Parathyroid adenoma (tissue), 2 donors: ENCODE measurements around the gene MMP8.

Experiments
- H2AFZ ChIP-seq: fragments of 300-600 bp; sonication (generic); one replicate; pipeline ENCODE4 v1.7.0; 2017; ENCODE audit warnings: antibody characterized with exemption, mild to moderate bottlenecking
- H3K27ac ChIP-seq: fragments of 300-600 bp; sonication (generic); one replicate; pipeline ENCODE4 v1.7.0; 2017
- H3K27me3 ChIP-seq: fragments of 300-600 bp; sonication (generic); one replicate; pipeline ENCODE4 v1.7.0; 2017; ENCODE audit warnings: low read length; ENCODE audit not compliant: control insufficient read depth, insufficient read depth
- H3K36me3 ChIP-seq: fragments of 300-600 bp; sonication (generic); one replicate; pipeline ENCODE4 v1.7.0; 2017; ENCODE audit warnings: low read length; ENCODE audit not compliant: control insufficient read depth, insufficient read depth
- H3K4me1 ChIP-seq: fragments of 300-600 bp; sonication (generic); one replicate; pipeline ENCODE4 v1.7.0; 2017; ENCODE audit warnings: control low read depth
- H3K4me2 ChIP-seq: fragments of 300-600 bp; sonication (generic); one replicate; pipeline ENCODE4 v1.7.0; 2017; ENCODE audit warnings: low read length
- H3K4me3 ChIP-seq: fragments of 300-600 bp; sonication (generic); one replicate; pipeline ENCODE4 v1.7.0; 2017; ENCODE audit warnings: low read depth, low read length
- H3K79me2 ChIP-seq: fragments of 300-600 bp; sonication (generic); one replicate; pipeline ENCODE4 v1.7.0; 2017; ENCODE audit warnings: control low read depth
- H3K9ac ChIP-seq: fragments of 300-600 bp; sonication (generic); one replicate; pipeline ENCODE4 v1.7.0; 2017; ENCODE audit warnings: mild to moderate bottlenecking
- H3K9me3 ChIP-seq: fragments of 300-600 bp; sonication (generic); one replicate; pipeline ENCODE4 v1.7.0; 2017; ENCODE audit warnings: low read length; ENCODE audit not compliant: control insufficient read depth
- CTCF ChIP-seq: fragments of 300-600 bp; sonication (generic); IDR thresholded peaks from one replicate; pipeline ENCODE4 v1.7.0; 2017; ENCODE audit warnings: antibody characterized with exemption, mild to moderate bottlenecking
- donor health status: primary hyperparathyroidism.

Gene MMP8

GRCh38 chr11:102680945-102681344 lies 43.8 kb downstream of the MMP8 start:
- Histone ChIP-seq H3K9ac (no peak overlapping the region), H3K9me3 (no peaks in the 10 kb centered on the region), H3K79me2 (no peaks in the 10 kb centered on the region), H3K36me3 (no peaks in the 10 kb centered on the region), H3K4me2 (no peak overlapping the region), H2AFZ (no peak overlapping the region), H3K27me3 (no peaks in the 10 kb centered on the region), H3K4me3 (no peak overlapping the region), H3K27ac (no peak overlapping the region), H3K4me1 (no peaks in the 10 kb centered on the region)
- no peak for TF ChIP-seq CTCF

GRCh38 chr11:102678022-102678421 lies 46.7 kb downstream of the MMP8 start:
- Histone ChIP-seq H3K9me3 (no peaks in the 10 kb centered on the region), H3K4me3 (no peak overlapping the region), H3K27me3 (no peaks in the 10 kb centered on the region), H3K9ac (no peak overlapping the region), H3K4me1 (no peaks in the 10 kb centered on the region), H3K36me3 (no peaks in the 10 kb centered on the region), H3K4me2 (no peak overlapping the region), H3K27ac (no peak overlapping the region), H3K79me2 (no peaks in the 10 kb centered on the region), H2AFZ (no peak overlapping the region)
- TF ChIP-seq CTCF: no peak

- Histone ChIP-seq H3K9me3 (no peaks in the 10 kb centered on the region), H3K4me1 (no peaks in the 10 kb centered on the region), H3K4me3 (no peak overlapping the region), H3K9ac (no peak overlapping the region), H3K27ac (no peak overlapping the region), H3K4me2 (no peak overlapping the region), H3K79me2 (no peaks in the 10 kb centered on the region), H2AFZ (no peak overlapping the region), H3K27me3 (no peaks in the 10 kb centered on the region), H3K36me3 (no peaks in the 10 kb centered on the region)
- no peak for TF ChIP-seq CTCF
Measured at GRCh38 chr11:102676084-102676483, 48.7 kb downstream of the MMP8 start.

GRCh38 chr11:102669664-102670063 lies 55.1 kb downstream of the MMP8 start:
- no peaks in the 10 kb centered on the region for H3K79me2 ChIP-seq
- H3K27me3 ChIP-seq: no peaks in the 10 kb centered on the region
- H3K36me3 ChIP-seq: no peaks in the 10 kb centered on the region
- no peak overlapping the region for H3K27ac ChIP-seq
- no peaks in the 10 kb centered on the region for H3K9me3 ChIP-seq
- TF ChIP-seq CTCF: no peak
- H3K9ac ChIP-seq: no peak overlapping the region
- H3K4me2 ChIP-seq: no peak overlapping the region
- H2AFZ ChIP-seq: no peak overlapping the region
- no peaks in the 10 kb centered on the region for H3K4me1 ChIP-seq
- H3K4me3 ChIP-seq: no peak overlapping the region

GRCh38 chr11:102666331-102666957 lies 58.3 kb downstream of the MMP8 start:
- Histone ChIP-seq H3K9ac (no peak overlapping the region), H3K27ac (no peak overlapping the region), H3K4me3 (no peak overlapping the region), H3K36me3 (no peaks in the 10 kb centered on the region), H3K4me1 (no peaks in the 10 kb centered on the region), H3K9me3 (no peaks in the 10 kb centered on the region), H2AFZ (no peak overlapping the region), H3K4me2 (no peak overlapping the region), H3K79me2 (no peaks in the 10 kb centered on the region), H3K27me3 (no peaks in the 10 kb centered on the region)
- peak; percentile 37 for TF ChIP-seq CTCF
